ENCODE measurements around the gene OBSL1.

- TF ChIP-seq EZH2 (IDR thresholded peaks at IDR 0.05; ENCODE audit: insufficient read depth, poor library complexity, severe bottlenecking) = no peak
- no peak for TF ChIP-seq EZH2phosphoT487 (IDR thresholded peaks at IDR 0.05; ENCODE audit: insufficient read depth, low read depth)
These were observed 42.2 kb upstream of the OBSL1 start for GRCh38 chr2:219613461-219614070.

Measured in GM23248 (cell line).